Stimulated activated CD4-positive, alpha-beta T cell treated with anti-CD3 and anti-CD28 coated beads, Interleukin-15, amount 100 ng/mL, for 48 hours (primary cell): ENCODE measurements around the gene SYNRG.
"Not testable (repeated sequence)": the region's sequence is repeated elsewhere in the genome, so short reads cannot be mapped to it uniquely, and the experiment has no call there.

ENCODE experiments used
- DNase-seq, 2 donors: peaks; one replicate each; pipeline ENCODE4 v3.0.0-alpha.2; 2020; ENCODE audit warnings: low read depth in 2 of 2

SYNRG gene

DNA sequence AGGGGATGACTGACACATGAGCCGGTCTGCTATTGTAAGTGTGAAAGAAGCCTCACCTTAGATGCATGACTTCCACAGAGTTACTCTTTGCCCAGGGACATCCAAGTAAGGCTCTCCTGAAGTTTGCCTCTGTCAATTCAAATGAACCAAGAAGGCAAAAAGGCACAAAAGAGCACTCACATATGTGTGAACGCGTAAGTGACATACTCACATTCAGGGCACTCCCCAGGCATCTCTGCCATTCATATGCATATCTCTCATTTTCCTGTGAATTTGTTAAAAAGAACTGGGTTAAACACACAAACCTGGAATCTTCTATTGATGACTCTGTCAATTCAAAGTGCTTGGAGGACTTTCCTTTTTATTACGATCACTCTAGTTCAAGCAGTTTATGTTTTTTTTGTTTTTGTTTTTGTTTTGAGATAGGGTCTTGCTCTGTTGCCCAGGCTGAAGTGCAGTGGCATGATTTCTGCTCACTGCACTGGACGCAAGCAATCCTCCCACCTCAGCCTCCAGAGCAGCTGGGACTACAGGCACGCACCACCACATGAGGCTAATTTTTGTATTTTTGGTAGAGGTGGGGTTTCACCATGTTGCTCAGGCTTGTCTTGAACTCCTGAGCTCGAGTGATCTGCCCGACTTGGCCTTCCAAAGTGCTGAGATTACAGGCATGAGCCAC lies 70.1 kb downstream of the SYNRG start:
- DNase-seq, result no peak

DNA sequence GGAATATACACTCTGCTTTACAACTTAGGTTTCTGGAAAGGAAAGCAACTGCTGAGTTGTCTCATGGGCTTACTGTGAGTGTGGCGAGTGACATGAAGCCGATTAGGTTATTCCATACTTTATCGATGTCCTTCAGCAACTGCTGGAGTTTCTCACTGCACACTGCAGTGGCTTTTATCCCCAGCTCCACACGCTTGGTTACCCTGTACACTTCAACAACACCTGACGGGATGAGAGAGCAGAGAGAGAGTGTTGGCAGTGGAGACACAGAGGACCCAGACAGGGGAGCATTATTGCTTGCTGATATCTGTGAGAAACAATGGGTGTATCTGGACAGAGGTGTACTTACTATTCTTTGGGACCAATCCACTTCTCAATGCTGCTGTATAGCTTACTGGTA lies 73.3 kb downstream of the SYNRG start:
- no peak for DNase-seq

DNA sequence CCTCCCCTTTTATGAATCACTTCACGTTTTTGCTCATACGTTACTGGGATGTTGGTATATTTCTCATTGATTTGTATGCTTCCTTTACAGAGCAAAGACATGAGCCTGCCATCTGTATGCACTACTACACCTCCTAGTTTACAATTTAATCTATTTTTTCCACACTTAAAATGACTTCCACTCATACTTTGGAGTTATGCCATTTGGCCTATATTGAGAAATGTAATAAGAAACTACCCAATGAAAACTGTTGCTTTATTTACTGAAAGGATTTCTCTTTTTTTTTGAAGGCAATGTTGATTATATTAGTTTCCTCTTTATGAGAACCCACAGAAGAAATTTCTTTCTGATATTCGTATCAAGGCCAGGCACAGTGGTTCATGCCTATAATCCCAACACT lies 76.5 kb downstream of the SYNRG start:
- no peak for DNase-seq

DNA sequence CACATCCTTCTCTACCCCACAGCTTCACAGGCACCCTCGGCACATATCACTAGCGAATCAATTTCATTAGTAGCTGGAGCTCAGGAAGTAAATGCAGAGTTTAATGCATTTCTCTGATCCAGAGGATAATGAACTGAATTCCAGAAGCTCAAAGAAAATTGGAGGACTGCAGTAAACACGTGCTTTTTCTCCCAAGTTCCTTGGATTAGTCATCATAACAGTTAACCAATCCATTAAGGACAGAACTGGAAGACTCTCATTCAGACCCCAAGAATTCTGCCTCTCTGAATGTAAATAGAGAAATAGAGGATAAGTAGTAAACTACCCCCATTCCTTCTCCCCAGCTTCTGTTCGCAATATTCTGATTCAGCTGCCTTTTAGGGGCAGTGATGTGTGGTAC lies 78.8 kb downstream of the SYNRG start:
- no peak for DNase-seq

DNA sequence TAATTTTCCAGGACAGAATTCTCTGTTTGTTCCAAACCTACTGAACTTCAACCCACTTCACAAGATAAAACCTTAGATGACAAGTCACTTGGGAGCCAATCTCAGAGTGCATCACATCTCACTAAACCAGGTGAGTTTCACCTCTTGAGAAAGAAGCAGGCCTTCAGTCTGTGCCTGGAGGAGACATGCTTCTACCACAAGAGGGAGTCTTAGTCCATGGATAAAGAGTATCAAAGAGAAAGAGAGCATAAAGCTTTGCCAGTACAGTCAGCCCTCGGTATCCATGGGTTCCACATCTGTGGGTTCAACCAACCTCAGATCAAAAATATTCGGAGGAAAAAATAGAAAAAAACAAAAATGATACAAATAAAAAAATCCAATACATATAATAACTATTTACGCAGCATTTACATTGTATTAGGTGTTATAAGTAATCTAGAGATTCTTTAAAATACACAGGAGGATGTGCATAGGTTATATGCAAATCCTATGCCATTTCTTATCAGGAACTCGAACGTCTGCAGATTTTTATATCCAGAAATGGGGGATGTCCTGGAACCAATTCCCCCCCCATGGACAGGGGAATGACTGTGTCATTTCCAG lies 81.9 kb downstream of the SYNRG start:
- peak in 1 of 2 donors; percentile 4 for DNase-seq

DNA sequence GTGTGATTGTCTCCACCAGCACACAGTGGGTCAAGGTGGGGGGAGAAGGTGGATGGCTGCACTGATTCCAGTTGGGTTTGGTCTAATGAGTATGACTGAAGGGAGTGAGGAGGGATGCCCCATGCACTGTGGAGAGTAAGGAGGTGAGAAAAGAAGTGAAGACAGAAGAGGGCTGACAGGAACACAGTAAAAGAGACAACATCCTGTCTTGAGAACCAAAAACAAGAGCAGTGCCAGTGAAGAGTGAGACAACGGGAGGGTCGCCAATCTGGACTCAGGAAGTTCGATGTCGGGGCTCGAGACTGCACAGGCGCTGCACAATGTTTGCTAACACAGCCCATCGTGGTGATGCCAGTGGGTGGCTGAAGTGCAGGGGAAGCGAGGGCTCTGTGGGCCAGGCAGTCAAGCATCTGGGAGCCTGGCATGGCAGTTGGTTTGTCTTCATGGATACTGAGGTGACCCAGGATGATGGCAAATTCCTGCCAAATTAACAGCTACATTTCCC lies 85.5 kb downstream of the SYNRG start:
- DNase-seq, result no peak

DNA sequence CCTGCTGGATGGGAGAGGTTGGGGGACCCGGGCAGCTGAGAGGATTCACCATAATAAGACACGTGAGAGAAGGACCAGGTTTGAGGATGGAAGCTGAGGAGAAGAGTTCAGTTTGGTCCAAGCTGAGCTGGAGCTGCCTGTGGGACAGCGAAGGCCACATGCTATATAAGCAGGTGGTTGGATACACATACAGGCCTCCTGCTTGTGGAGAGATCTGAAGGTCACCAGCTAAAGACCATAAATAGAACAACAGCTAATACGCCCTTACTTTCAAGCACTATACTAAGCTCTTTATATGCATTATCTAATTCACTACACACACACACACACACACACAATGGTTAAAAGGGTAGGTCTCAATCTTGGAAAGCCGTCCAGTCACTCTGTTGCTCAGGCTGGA lies 87.4 kb downstream of the SYNRG start:
- DNase-seq, result no peak

DNA sequence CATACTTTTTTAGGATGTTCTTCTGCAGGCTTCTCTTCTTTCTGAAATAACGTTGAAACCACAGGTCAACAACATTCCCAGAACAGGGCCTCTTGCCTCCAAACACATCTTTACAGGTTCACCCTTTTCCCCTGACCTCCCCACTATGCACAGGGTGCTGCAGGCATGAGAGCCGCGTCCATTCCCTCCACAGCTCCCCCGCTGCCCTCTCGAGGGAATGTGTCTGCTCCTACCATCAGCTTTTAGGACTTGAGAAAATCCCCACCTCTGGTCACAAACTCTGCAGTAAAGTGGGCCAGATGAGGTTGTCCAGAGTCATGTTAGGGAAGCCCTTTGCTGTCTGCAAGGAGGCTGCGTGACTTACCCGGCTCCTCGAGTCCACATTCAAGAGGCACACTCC lies 89.0 kb downstream of the SYNRG start:
- DNase-seq, result no peak

DNA sequence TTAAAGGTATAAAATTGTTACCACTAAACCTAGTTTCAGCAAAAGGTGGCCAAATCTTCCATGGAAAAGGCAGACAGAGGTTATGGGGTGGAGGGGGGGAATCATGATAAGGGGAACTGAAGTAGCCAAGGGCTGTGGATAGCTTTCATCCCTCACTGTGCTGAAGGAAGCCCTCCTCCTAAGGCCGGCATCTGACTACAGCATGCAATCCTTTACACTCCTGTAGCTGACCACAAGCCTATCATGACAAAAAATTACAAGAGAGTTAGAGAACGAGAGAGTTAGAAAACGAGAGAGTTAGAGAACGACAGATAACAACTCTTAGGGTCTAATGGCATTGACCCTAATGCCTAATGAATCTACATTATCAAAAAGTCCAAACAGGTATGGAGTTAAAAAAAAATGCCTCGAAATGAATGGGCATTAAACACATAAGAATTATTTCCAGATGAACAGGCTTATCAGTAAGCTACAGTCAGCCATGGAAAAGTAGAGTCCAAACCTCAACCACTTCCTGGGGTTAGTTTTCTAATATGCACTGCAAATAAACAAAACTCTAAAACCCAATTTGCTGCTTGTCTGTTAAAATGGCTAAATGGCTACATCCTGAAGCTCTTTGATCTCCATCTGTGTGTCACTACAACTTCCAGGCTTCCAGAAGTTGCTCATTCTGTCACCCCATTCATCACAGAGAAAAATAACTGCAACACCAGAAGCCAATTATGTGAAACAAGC lies 89.8 kb downstream of the SYNRG start:
- DNase-seq, result no peak

DNA sequence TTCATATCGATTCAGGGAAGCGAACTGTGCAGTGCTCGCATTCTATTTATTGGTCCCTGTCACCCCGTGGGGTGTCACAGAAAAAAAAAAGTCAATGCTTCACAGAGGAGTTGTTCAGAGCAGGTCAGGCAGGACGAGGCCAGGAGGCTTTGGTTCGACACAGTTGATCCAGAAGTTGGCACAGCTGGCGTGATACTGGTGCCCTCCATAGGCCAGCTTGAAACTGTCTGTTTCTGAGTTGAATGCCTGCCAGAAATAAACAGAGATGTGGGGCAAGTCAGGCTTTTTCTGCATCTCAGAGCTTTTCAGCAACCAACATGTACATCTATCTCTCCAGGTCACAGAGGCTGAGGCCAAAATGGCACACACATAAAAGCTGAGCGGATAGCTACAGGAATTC lies 90.4 kb downstream of the SYNRG start:
- DNase-seq, result no peak

DNA sequence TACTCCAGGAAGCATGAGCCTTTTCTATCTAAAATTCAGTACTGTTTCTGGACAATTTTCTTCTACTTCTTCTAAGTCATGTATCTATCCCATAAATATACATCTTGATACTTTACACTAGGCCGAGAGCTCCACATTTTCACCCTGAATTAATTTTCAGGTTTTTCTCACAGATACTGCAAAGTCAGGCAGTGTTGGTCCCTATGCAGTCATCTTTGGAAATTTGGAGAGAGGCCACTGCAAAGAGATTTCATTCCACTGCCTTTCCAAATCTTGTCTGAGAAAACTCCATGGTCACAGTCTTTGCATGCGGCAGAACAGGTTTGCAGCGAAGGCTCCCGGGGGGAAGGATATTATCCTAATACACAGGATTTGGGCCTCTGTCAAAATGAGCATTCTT lies 91.3 kb downstream of the SYNRG start:
- DNase-seq, result no peak

DNA sequence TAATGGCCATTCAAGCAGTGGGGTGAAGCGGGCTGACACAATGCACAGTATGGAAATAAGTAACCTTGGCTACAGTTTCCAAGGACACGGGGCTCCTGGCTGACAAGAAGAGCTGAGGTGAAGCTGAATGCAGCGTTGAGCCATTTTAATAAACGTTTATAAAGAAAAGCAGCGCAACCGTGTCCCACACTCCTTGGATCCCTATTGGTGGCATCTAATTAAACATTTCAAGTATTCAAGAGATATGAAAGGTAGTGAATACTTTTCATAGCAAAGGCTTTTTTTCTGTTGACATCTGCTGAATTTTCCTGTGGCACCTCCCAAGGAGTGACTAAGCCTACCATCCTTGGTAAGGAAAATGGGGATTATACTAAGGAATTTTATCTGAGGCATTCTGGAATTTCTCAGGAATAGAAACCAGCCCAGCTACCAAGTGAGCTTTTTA lies 93.1 kb downstream of the SYNRG start:
- no peak for DNase-seq

DNA sequence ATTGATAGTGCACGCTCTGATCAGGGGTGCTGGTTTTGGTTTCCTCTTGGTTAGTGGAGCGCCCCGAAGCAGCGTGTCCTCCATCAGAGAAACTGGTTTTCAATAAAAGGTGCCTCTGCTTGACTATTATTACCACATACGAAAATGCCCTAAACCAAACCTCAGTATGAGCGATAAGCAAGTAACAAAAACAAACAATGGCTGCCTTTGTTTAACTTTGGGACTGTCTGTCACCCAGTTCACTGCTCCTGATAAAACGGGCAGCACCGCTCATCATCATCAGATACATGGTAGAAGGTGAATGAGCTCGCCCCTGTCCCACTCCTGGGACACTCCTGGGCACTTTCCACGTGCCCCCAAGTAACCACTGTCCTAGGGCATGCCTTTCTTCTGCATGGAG lies 95.5 kb downstream of the SYNRG start:
- no peak for DNase-seq

DNA sequence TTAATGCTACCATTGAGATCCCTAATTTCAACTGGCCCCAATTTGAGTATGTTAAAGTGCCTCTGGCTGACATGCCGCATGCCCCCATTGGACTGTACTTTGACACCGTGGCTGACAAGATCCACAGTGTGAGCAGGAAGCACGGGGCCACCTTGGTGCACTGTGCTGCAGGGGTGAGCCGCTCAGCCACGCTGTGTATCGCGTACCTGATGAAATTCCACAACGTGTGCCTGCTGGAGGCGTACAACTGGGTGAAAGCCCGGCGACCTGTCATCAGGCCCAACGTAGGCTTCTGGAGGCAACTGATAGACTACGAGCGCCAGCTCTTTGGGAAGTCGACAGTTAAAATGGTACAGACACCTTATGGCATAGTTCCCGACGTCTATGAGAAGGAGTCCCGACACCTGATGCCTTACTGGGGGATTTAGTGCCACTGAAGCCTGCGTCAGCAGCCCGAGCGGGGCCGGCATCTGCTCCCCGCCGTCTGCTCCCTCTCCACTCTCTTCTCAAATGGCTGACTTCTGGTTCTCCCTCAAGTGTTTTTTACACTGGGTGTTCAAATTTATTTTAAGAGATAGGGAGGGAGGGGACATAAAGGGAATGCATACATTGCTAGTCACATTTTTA lies 96.7 kb downstream of the SYNRG start:
- no peak for DNase-seq

DNA sequence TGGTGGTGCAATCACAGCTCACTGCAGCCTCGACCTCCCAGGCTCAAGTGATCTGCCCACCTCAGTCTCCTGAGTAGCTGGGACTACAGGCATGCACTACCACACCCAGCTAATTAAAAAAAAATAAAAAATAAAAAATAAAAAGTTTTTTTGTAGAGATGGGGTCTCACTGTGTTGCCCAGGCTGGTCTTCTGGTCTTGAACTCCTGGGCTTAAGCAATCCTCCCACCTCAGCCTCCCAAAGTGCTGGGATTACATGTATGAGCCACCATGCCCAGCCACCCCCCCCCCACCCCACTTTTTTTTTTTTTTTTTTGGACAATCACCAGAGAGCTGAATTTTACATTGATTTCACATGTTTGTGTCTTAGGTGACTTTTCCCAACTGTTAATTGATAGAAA lies 97.6 kb downstream of the SYNRG start:
- DNase-seq, result not testable (repeated sequence)

DNA sequence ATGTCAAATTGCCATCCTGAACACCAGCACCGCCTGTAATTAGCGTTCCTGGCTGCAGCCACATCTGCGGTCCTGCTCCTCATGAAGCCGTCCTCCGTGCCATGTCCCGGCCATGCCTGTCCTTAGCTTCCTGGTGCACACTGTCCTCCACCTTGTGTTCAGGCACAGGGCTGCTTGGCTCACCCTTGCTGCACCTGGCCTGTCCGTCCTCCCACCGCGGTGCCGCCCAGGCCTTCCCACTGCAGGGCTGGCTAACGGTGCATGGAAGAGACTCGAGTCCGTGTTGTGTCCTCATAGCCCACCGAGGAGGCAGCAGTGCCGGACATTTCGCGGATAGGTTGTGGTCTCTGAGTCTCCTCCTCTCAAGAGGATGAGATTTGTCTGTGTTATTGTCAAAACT lies 99.2 kb downstream of the SYNRG start:
- DNase-seq, result no peak

DNA sequence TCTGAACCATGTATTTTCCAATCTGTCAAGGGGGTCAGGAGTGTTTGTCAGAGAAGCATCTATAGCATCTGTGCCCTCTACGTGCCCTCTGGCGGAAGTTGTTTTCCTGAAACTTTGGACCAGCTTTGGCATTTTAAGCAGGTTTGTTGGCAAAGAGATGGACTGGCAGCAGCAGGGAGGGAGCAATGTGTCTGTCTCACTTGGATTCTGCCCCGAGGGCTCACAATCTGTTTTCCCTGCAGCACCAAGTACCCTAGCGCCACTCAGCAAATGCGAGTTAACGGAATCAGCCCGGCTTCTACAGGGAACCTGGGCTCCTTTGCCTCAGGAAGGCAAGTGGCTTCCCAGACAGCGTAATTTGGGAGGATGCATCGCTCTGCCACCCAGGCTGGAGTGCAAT lies 102.1 kb downstream of the SYNRG start:
- no peak for DNase-seq

DNA sequence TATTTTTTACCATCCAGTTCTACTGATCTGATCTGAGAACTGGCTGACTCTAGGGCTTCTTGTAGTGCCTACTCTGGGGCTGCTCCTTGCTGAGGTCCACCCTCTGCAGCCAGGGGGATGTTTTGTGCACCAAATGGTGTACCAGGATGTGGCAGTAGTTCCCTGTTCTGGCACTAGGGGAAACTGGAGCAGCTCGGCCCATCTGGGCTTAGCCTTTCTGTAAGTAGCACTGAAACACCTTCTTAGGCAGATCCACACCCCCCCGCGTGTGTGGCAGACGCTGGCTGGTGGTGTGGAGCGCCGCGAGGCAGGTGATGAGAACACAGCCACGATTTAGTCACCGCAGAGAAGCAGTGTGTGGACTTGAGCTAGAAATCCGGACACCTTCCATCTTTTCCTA lies 102.5 kb downstream of the SYNRG start:
- no peak for DNase-seq

DNA sequence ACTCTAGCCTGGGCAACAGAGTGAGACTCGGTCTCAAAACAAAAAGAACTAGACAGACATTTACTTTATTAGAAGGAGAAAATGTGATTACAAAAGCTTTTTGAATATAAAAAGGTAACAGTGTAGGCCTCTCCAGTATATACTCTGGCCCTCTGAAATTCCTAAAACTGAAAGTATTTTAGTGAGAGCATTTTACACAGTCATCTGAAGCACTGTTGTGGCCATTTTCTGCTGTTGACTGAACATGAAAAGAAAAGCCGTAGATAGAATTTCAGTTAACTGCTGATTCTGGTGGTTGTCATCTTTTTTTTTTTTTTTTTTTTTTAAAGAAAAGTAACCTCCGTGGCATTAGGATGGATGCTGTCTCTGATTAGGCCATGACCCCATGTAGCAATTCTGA lies 103.9 kb downstream of the SYNRG start:
- DNase-seq, result no peak

DNA sequence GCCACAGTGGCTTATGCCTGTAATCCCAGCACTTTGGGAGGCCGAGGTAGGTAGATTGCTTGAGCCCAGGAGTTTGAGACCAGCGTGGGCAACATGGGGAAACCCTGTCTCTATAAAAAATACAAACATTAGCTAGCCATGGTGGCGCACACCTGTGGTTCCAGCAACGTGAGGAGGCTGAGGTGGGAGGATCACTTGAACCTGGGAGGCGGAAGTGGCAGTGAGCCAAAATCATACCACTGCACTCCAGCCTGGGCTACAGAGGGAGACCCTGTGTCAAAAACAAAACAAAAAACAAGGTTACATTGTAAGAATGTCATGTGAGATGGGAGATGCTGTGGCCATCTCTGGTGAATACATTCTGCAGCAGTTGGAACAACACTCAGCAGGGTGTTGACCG lies 106.1 kb downstream of the SYNRG start:
- no peak for DNase-seq

DNA sequence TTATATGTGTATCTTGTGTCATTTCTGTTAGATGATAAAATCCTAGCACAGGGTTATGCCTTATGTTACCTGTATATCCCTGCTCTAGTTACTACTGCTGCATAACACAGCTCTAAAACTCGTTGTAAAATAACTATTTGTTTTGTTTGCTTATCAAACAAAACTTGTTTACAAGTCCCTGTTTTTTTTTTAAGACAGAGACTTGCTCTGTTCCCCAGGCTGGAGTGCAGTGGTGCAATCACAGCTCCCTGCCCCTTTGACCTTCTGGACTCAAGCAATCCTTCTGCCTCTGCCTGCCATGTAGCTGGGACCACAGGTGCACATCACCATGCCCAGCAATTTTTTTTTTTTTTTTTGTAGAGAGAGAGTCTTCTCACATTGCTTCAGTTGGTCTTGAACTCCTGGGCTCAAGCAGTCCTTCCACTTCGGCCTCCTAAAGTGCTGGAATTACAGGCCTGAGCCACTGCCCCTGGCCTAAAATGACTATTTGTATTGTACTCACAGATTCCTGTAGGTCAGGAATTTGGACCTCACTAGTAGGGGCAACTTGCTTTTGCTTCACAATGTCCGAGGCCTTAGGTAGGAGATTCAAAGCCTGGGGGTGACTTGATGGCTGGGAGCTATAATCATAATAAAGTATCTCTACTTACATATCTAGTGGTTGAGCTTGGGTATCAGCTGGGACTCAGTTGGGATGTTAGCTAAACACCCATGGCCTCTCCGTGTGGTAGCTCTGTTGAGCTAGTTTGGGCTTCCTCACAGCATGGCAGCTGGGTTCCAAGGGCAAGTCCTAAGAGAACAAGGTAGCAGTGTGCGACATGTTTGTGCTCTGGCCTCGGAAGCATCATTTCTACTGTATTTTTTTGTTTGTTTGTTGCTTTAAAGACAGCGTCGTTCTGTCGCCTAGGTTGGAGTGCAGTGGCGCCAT lies 106.9 kb downstream of the SYNRG start:
- no peak for DNase-seq
